HG03097 (cell line): Measurements from ENCODE around the gene BEAN1.

Experiments
- ATAC-seq: cut with Tn5 transposase; IDR thresholded peaks from one replicate; pipeline ENCODE4 v1.9.1; 2021; ENCODE audit not compliant: unreplicated experiment, low FRiP score

Gene BEAN1

GRCh38 chr16:66427036-66427860 is at the start of gene BEAN1:
TSS of gene BEAN1 (plus strand) at chr16:66427295. CDS start at chr16:66437677, 10,382 bp downstream.
- ATAC-seq: no peak

GRCh38 chr16:66377324-66377723 is 49.8 kb upstream of the BEAN1 start:
- ATAC-seq: no peak

GRCh38 chr16:66378741-66379570 is 48.1 kb upstream of the BEAN1 start:
- ATAC-seq: no peak

- no peak for ATAC-seq
Observed at GRCh38 chr16:66379571-66379941, 47.5 kb upstream of the BEAN1 start.

- no peak for ATAC-seq
Observed at GRCh38 chr16:66380421-66380820, 46.7 kb upstream of the BEAN1 start.

GRCh38 chr16:66381585-66382170 is 45.4 kb upstream of the BEAN1 start:
- ATAC-seq: no peak

- ATAC-seq: no peak
Observed at GRCh38 chr16:66382171-66382965, 44.7 kb upstream of the BEAN1 start.

GRCh38 chr16:66382966-66383299 is 44.2 kb upstream of the BEAN1 start:
- ATAC-seq: no peak

GRCh38 chr16:66383551-66383950 is 43.5 kb upstream of the BEAN1 start:
- no peak for ATAC-seq

GRCh38 chr16:66385415-66385814 is 41.7 kb upstream of the BEAN1 start:
- ATAC-seq: no peak

GRCh38 chr16:66386629-66387622 is 40.2 kb upstream of the BEAN1 start:
- ATAC-seq: no peak

GRCh38 chr16:66387817-66388332 is 39.2 kb upstream of the BEAN1 start:
- no peak for ATAC-seq

GRCh38 chr16:66388350-66389139 is 38.5 kb upstream of the BEAN1 start:
- ATAC-seq: no peak

GRCh38 chr16:66389256-66390176 is 37.6 kb upstream of the BEAN1 start:
- no peak for ATAC-seq

- no peak for ATAC-seq
Observed at GRCh38 chr16:66390346-66391108, 36.6 kb upstream of the BEAN1 start.

GRCh38 chr16:66391726-66392670 is 35.1 kb upstream of the BEAN1 start:
- no peak for ATAC-seq
